GM19328 (cell line): ENCODE data around the gene FSTL1.

Experiments used
- ATAC-seq: cut with Tn5 transposase; IDR thresholded peaks from one replicate; pipeline ENCODE4 v1.9.1; 2021; ENCODE audit warnings: mild to moderate bottlenecking, moderate library complexity; ENCODE audit not compliant: unreplicated experiment

The FSTL1 gene

GRCh38 chr3:120468635-120469295 is 18.0 kb upstream of the FSTL1 start:
- ATAC-seq, result no peak

DNA sequence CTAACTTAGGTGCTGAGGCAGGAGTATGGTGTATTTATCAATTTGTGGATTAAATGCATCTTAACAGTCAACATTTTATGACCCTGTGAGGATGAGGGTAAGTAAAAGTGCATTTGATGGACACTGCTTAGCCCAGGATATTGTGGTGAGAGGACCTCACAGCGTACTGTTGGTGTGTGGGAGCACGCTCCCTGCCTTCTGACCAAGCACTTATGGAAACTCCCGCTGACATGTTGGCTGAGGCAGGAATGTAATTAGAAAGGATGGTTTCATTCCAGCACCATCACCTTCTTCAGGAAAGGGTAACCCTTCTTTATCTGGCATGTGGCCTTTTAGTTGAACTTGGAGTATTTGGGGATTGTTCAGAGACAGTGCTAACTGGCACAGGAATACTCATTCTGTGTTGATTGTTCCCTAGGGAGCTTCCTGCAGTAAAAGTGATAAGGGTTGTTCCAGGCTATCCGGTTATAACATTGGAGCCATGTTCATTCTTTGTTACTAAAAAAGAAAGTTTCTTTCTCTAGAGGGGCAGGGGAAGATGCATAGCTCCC is 11.7 kb upstream of the FSTL1 start:
- ATAC-seq, result no peak

- ATAC-seq, result no peak
These were observed 10.6 kb upstream of the FSTL1 start for GRCh38 chr3:120461416-120461815.

DNA sequence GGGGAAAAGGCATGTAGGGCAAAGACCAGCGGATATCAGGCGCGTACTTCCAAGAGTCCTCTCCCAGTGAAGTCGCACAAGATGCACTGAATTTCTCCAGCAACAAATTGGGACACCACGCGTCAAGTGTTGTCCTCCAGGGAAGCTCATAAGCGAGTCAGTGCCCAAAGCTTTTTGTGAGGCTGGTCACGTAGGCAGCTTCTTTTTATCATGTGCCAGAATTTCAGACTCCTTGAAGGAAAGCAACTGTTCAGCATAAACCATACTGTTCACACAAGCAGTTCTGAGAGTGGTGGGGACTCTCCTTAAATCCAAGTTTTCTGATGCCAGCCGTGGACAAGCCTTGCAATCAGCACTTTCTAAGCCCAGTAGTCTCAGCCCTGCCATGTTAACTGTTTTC is 10.1 kb upstream of the FSTL1 start:
- ATAC-seq, result no peak

DNA sequence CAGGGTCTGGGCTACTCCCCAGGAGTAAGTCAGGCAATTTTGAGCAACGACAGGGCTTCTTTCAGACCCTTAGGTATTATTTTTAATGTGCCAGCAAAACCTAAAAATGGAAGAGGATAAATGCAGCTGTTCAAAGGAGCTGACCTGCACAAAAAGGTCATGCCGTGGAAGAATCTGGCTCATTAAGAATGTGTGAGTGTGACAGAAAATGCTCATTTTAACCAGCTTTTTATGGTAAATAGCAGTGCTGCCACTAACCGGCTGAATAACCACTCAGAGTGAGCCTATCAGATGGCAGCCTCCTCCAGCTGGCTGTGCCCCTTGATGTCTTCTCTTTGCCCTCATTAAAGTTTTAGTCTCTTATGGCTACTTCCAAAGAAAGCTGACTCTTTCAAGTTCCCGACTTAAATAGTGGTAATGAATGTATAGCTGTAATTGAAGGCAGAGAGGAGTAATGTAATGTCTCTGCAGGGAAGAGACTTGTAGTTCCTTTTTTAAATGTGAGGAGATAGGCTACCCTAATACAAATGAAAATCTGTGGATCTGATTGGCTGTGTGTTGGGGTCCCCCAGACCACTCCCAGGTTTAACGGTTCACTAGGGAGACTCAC is 9.5 kb upstream of the FSTL1 start:
- no peak for ATAC-seq

GRCh38 chr3:120459196-120459595 is 8.4 kb upstream of the FSTL1 start:
- no peak for ATAC-seq

DNA sequence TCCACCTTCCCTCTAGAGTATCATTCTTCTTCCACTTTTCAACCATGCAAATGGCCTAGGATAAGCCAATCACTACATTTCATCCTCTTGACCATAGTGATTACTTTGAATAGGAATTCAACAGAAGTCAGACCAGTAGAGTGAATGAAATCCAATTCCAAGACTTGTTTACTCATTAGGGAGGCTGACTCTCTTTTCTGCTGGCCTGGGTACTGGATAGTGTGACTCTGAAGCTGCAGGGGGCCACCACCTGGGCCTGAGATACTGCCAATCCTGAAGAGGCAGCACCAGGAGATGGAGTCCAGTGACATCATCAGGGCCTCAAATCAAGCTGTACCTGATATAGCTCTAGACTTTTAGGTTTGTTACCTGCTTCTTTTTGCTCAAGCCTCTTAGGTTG is 7.0 kb upstream of the FSTL1 start:
- ATAC-seq, result no peak

DNA sequence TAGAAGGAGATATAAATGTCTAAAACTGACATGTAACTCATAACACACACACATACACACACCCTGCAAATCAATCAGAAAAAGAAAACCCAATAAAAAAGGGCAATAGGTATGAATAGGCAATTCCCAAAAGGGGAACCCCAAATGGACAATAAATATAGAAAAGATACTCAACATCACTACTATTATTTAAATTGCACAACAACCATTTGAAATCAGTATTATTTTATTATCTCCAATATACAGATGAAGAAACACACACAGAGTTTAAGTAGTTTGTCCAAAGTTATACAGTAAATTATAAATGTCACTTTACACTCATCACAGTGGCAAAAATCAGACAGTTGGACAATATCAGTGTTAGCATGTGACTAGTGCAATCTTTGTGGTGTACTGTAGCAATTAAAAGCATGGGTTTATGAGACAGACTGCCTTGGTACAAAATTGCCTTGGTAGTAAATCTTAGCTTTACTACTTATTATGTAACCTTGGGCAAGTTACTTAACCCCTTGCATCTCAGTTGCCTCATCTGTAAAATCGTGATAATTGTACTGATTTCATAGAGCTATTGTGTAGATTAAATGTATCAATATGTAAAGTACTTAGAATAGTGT is 3.4 kb upstream of the FSTL1 start:
- ATAC-seq, result no peak

DNA sequence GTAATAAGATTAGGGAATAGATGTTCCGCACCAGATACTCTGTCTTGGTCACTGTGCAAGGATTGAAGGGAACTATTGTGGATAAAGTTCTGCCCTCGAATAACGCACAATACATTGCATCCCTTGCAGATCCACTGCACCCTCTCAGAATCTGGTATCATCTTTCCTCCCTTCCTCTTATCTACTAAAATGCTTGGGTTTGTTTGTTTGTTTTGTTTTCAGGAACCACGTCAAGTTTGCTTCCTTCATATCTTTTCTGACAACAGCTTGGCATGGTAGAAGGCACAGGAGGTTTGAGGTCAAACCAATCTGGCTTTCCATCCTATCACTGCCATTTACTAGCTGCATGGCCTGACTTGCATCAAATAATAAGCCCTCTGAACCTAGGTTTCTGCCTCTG is 2.0 kb upstream of the FSTL1 start:
- ATAC-seq, result no peak

DNA sequence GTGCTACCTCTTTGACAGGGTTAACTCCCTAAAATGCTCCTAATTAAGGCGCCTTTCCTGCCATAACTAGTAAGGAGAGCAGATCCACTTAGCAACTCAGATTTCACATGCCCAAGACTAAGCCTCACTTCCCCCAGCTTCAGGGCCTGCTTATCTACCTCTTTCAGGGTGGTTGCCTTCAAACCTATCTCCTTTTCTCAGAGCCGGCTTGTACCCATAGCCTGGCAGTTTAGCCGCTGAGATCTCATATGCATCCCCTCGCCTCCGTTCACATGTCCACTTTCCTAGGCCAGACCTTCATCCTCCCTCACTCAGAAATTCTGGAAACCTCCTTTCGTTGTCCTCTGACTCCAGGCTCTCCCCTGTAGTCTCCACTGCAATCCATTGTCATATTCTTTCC is 1.0 kb upstream of the FSTL1 start:
- ATAC-seq, result no peak

DNA sequence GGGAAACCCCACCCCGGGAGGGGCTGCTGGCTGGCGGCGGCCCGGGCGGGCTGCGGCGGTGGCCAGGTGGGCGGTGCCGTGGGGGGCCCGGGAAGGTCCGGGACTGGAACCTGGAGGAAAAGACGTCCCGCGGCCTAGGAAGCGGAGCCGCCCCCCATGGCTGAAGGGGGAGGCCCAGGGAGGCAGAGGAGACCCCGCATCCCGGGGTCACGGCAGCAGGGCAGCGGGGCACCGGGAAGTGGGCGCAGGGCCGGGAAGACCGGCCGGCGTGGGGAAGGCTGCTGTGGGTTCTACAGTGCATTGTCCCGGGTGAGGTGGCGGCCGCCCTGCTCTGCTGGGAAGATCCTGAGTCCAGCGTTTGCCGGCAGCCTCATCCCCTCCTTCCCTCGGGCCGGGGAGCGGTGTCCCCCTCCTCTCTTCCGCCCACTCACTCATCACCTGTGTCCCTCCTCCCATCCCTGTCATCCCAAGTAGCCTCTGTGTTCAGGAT is 525 bp upstream of the FSTL1 start:
- ATAC-seq, result no peak

GRCh38 chr3:120449701-120450599 is 842 bp downstream of the FSTL1 start:
- no peak for ATAC-seq

- ATAC-seq, result no peak
These were observed 1.5 kb downstream of the FSTL1 start for GRCh38 chr3:120449251-120449650.

DNA sequence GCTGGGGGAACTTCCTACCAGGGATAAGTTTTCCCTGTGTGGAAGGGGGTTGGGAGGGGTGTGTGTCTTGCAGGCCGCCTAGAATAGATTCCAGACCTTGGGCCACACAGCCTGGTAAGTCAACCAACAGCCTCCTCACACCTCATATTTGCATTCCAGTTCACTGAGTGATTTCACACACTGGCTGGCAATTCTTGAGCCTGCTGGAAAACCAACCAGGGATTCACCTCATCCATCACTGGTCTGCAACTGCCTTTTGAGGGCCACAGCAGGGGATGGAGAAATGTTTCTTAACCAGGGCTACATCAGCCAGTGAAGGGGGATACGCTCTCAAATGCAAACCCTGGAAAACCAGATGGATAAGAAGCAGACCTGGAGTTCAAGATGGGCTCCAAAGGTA is 2.0 kb downstream of the FSTL1 start:
- no peak for ATAC-seq

DNA sequence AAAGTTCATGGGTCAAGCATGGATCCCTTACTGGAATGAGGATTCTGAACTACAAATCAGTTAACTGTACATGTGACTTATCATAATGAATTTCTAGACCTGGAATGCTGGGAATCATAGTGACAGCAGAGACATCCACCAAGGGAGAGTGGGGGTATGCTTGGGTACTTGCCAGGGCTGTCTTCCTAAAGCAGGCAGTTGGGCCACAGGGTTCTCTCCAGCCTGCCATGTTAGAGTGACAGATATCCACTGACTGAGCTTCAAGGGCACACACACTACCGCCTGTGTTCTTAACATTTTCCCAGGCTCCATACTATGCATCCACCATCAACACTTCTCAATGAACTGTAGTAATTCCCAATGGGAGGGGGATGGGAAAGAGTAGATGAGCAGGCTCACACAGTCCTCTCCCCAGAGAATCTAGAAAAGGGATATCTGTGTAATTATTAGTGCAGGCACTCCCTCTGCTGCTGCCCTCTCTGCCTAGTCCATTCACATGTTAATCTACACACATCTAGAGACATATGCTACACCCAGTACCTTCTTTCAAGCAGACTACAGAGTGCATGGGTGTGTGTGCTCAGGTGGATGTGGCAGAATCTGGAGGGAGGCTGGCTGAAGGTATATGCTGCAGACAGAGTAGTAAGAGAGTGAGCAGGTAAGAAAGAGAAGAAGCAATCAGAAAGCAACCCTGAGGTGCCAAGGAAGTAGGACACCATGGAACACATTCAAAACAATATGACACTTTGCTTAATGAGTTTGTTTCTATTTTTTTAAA is 3.7 kb downstream of the FSTL1 start:
- no peak for ATAC-seq

- no peak for ATAC-seq
These were observed 5.1 kb downstream of the FSTL1 start for GRCh38 chr3:120445654-120446053.

GRCh38 chr3:120443626-120444123 is 7.1 kb downstream of the FSTL1 start:
- no peak for ATAC-seq

GRCh38 chr3:120442975-120443517 is 7.7 kb downstream of the FSTL1 start:
- ATAC-seq, result no peak

GRCh38 chr3:120441776-120442175 is 9.0 kb downstream of the FSTL1 start:
- ATAC-seq, result no peak

- no peak for ATAC-seq
These were observed 10.0 kb downstream of the FSTL1 start for GRCh38 chr3:120440762-120441161.
